Cerebellar cortex (tissue), 1 donor: ENCODE data around the gene PDCL3.
A peak's percentile ranks its signal among the peaks of the same experiment; 100 is the strongest.

Experiments
- DNase-seq: peaks from one replicate; pipeline ENCODE4 v3.0.0-alpha.2; 2015; ENCODE audit warnings: low spot score

PDCL3 gene

GRCh38 chr2:100560216-100560830 lies 2.5 kb upstream of the PDCL3 start:
- no peak for DNase-seq

GRCh38 chr2:100561191-100561590 lies 1.6 kb upstream of the PDCL3 start:
- no peak for DNase-seq

GRCh38 chr2:100563407-100564247 lies 834 bp downstream of the PDCL3 start:
- peak; percentile 15 for DNase-seq

- no peak for DNase-seq
Measured at GRCh38 chr2:100568989-100569388, 6.2 kb downstream of the PDCL3 start.

- DNase-seq = no peak
Measured at GRCh38 chr2:100571668-100572067, 8.9 kb downstream of the PDCL3 start.

- no peak for DNase-seq
Measured at GRCh38 chr2:100577777-100578176, 15.0 kb downstream of the PDCL3 start.

- no peak for DNase-seq
Measured at GRCh38 chr2:100580367-100581276, 17.8 kb downstream of the PDCL3 start.

- no peak for DNase-seq
Measured at GRCh38 chr2:100581277-100581612, 18.5 kb downstream of the PDCL3 start.

GRCh38 chr2:100584816-100585215 lies 22.0 kb downstream of the PDCL3 start:
- no peak for DNase-seq

GRCh38 chr2:100588071-100588786 lies 25.4 kb downstream of the PDCL3 start:
- DNase-seq = no peak

- no peak for DNase-seq
Measured at GRCh38 chr2:100589527-100589926, 26.7 kb downstream of the PDCL3 start.

GRCh38 chr2:100592226-100592625 lies 29.4 kb downstream of the PDCL3 start:
- no peak for DNase-seq

GRCh38 chr2:100596465-100596864 lies 33.7 kb downstream of the PDCL3 start:
- no peak for DNase-seq

GRCh38 chr2:100599566-100599965 lies 36.8 kb downstream of the PDCL3 start:
- no peak for DNase-seq

GRCh38 chr2:100601661-100602060 lies 38.9 kb downstream of the PDCL3 start:
- DNase-seq = no peak

- peak; percentile 22 for DNase-seq
Measured at GRCh38 chr2:100603414-100603813, 40.6 kb downstream of the PDCL3 start.

- DNase-seq = peak; percentile 77
Measured at GRCh38 chr2:100603948-100604633, 41.3 kb downstream of the PDCL3 start.

- DNase-seq = no peak
Measured at GRCh38 chr2:100606332-100606725, 43.5 kb downstream of the PDCL3 start.

- peak; percentile 47 for DNase-seq
Measured at GRCh38 chr2:100606726-100607343, 44.0 kb downstream of the PDCL3 start.

- peak; percentile 55 for DNase-seq
Measured at GRCh38 chr2:100610381-100610831, 47.6 kb downstream of the PDCL3 start.
